Right ventricle myocardium inferior (tissue), 1 donor: ENCODE results near the gene TRAIP. TPM values are rescaled to one million over a fixed set of nuclear protein-coding genes. Genes with fewer than 3 reads are reported as not detected.
"Not testable (repeated sequence)": the region's sequence is repeated elsewhere in the genome, so short reads cannot be mapped to it uniquely, and the experiment has no call there.

ENCODE experiments used
- ATAC-seq: fragments of 200-7000 bp; cut with Tn5 transposase; one replicate; pipeline ENCODE4 v1.9.1; 2020; ENCODE audit warnings: mild to moderate bottlenecking, moderate library complexity
- DNase-seq: peaks from one replicate; pipeline ENCODE4 v3.0.0; 2021; ENCODE audit errors: missing footprints
- intact Hi-C: fragments of 100-400 bp; cut with DNase I; formaldehyde crosslinking; loops from one replicate; pipeline ENCODE4 v1.11.0; 2022
- long read RNA-seq: library from polyadenylated mRNA; unstranded; transcript quantifications from one replicate; pipeline ENCODE4 v2.0.0, GENCODE V29; 2021
- total RNA-seq: library from RNA; stranded (reverse); fragmentation: NEBNext Ultra II Directional; extraction: Animal tissue kit (Norgen Biotek cat#: 25700); gene quantifications from one replicate; pipeline ENCODE4 v1.2.1, GENCODE V29; 2021
- donor health status: DM: no; HTN: yes; CAD: no; lungs with severe emphysema.

The TRAIP gene, protein sequence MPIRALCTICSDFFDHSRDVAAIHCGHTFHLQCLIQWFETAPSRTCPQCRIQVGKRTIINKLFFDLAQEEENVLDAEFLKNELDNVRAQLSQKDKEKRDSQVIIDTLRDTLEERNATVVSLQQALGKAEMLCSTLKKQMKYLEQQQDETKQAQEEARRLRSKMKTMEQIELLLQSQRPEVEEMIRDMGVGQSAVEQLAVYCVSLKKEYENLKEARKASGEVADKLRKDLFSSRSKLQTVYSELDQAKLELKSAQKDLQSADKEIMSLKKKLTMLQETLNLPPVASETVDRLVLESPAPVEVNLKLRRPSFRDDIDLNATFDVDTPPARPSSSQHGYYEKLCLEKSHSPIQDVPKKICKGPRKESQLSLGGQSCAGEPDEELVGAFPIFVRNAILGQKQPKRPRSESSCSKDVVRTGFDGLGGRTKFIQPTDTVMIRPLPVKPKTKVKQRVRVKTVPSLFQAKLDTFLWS
- total RNA-seq, result 2.5 TPM
- long read RNA-seq, result 0 reads

DNA sequence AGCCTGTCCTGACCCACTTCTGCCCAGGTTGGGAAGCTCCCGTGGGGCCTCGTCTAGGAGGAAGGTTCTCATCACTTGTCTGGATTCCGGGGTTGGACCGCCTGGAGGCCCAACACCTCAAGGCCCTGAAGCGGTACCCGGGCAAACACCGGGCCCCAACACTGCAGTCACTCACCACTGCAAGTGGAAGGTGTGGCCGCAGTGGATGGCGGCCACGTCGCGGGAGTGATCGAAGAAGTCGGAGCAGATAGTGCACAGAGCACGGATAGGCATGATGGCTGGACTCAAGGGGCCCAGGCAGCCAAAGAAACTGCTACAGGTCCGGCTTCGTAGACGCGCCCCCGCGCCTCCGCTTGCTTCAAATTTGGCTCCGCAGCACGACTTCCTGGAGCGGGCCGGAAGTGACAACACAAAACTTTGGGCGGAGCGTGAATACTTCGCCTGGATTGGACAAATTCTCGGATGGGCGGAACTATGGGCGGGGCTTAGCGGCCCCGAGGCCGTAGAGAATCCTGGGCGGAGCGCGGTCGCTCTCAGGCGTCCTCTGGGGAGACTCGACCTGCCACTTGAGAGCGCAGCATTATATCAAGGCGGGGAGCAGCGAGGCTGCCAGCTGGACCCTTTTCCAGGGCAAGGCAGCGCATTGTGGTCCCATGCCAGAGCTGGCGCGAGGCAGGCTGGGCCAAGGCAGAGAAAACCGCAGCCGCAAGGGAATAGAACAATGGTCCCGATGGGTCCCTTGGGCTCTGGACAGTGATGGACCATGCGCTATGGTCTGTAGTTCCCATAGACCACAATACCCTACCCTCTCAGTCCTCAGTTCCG lies at the start of gene TRAIP:
TRAIP (minus strand) TSS at position 384 of the 825 bp plus-strand sequence; CDS start at position 273, 111 bp downstream.
- DNase-seq (peak; percentile 94), ATAC-seq (peak; percentile 98)
- intact Hi-C loops, result no loop called here

DNA sequence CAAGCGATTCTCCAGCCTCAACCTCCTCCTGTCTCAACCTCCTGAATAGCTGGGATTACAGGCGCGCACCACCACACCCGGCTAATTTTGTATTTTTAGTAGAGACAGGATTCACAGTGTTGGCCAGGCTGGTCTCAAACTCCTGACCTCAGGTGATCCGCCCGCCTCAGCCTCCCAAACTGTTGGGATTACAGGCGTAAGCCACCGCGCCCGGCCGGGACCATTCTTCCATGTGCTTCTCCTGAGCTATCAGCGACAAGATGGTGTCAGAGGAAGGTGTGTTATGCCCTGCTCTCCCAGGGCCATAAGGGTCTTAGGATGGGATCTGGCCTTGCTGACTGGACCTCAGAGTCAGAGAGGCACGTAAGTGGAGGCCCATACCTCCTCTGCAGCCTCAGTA lies 48.1 kb upstream of the TRAIP start:
- intact Hi-C loops, ATAC-seq, DNase-seq: not testable (repeated sequence)

DNA sequence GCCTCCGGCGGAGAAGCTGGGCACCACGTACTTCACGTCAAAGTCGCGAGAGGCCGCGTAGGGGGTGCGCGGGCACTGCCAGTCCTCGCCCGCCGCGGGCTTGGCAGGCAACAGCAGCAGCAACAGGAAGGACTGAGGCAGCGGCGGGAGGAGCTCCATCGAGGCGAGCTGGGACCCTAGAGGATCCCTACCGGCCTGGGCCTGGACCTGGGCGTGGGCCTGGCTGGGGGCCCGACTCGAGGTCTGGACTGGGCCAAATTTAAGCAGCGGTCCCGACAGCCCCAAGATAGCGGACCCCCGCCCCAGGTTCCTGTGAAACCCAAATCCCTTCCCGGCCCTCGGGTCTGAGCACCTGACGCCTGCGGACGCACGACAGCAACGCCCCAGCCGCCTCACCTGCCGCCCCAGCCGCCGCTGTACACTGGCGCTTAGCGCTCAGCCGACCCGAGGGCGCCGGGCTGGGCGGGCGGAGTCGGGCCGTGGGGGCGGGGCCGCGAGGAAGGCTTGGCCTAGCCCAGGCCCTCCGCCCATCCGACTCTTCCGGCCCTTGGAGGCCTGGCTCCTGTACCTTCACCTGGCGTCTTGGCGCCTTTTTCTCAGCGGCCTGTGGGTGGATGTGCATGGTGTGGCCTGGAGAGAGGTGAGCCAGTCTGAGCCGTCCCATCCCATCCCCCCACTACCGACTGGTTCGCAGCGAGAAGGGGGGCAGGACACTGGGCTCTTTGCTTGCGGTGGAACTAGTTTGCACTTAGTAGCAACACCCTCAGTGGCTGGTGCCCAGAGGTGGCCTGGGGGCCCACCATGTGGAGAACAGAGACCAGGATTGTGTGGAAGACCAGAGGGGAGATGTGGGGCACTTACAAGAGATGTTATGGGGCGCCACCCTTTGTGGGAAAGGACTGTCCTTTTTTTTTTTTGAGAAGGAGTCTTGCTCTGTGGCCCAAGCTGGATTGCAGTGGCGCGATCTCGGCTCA lies 47.4 kb upstream of the TRAIP start, which contains the start of gene MST1R:
MST1R (minus strand) TSS at position 423 of the 974 bp plus-strand sequence; CDS start at position 159, 264 bp downstream.
- DNase-seq (peak; percentile 89), ATAC-seq (peak; percentile 86)
- intact Hi-C loops, result no loop called here

DNA sequence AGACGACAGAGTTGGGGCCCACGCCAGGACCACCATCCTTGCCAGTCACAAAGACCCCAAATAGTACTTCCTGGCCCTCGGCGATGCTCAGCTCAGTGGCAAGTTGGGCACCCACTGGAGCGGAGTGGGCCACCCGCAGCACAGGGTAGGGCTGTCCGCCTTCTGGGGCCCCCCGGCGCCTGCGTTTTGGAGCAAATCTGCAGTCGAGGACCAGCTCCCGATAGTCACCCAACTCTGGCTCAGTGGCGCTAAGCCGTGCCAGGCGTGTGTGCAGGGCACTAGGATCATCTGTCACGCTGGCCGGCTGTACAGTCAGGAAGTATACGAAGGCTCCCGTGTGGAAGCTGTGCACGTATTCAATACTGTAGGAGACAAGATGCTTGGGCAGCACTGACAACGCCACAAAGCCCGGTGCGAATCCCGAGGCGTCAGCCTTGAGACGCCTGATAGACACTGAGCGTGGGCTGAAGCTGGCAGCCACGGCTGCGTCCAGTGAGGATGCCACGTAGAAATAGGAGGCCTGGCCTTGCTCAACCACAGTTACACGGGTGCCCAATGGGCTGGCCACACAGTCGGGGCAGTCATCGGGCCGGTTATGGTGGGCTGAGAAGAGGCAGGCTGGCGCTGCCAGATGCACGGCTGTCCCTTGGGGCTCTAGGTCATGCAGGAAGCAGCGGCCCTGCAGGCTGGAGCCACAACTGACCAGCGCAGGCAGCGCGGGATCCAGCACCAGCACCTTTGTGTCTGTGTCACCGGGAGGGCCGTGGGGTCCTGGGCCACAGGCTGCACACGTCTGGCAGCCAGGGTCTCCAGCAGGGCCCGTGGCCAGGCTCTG lies 46.4 kb upstream of the TRAIP start:
- intact Hi-C loops, result no loop called here
- no peak for DNase-seq
- ATAC-seq, result no peak

DNA sequence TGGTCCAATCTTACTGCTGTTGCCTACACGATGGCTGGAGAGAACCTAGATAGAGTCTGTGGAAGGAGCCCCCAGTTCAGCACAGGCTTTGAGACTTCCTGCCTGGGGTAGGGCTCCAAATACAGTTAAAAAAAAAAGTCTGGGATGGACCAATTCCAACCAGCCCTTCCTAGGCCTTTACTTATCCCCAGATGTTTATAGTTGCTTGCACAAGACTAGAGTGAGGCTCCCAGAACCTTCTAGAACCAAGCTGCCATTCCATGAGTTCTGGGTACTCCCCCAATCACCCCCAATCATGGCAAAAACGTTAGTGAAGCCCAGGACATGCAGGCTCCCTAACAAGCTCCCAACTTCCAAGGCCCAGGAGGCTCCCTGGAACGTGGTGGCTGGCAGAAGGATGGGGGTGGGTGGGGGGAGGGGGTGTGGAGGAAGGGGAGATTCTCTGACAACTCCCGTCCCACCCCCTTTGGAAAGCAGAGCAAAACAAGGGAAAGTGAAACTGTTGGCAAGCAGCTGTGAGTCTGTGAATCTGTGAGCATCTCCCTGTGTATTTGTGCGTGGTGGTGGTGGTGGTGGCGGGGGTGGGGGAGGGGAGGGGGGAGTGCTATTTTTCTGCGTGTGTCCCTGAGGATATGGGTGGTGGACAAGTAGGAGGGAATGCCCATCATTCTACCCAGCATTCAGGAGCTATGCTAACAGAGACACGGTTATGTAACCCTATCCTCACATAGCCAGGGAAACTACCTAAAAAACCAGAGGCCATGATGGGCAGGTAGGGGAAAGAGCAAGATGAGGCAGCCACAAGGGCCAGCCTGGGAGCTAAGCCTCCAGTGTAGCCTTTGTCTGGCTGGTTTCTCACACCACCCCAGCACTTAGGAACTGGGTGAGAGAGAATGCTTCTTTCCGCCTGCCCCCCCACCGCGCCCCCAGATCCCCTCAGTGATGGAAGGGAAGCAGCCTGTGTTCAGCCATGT lies 45.3 kb upstream of the TRAIP start:
- intact Hi-C loops, result no loop called here
- DNase-seq, result no peak
- ATAC-seq, result no peak

DNA sequence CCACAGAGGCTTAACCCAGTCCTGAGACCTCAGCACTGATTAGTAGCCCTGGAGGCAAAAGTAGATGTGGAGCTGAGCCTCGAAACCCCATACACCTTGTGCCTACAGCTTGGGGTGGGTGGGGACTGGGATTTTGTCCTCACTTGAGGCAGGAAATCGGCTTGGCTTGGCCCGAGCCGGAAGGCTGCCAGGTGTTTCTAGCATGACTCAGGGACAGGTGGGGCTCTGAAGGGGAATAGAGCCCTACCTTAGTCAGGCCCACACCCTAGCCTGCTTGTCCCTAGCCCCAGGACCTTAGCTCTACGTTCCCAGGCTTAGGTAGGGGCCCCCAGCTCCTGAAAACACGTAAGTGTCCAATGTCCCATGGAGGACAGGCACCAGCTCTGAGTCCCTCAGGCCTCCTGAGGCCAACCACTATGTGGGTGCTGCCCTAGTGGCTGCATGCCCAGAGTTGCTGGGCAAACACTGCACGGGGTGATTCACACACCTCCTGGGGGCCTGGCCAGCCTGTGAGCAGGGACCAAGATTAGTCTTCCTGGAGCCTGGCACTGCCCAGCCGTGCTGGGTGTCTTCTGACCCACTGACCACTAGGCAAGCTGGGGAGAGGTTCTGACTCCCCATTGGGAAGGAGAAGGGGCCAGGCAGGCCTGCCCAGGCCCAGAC lies 44.3 kb upstream of the TRAIP start:
- peak; percentile 56 for ATAC-seq
- intact Hi-C loops, result no loop called here
- DNase-seq, result no peak

DNA sequence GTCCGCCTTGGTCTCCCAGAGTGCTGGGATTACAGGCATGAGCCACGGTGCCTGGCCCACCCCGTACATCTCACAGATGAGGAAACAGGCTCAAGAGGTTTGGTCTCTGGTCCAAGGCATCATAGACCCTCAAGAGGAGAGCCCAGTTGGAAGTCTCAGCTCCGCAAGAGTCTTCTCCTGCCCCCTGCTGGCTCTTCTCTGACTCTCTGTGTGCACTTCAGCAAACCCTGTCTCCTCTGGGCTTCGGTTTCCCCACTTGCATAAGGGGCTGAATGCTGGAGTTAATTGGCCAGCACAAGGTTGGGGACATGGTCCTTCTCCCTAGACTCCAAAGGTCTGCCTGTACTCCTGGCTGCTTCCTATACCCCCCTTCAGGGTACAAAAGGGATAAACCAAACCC lies 43.5 kb upstream of the TRAIP start:
- intact Hi-C loops, result no loop called here
- DNase-seq (no peak), ATAC-seq (no peak)

DNA sequence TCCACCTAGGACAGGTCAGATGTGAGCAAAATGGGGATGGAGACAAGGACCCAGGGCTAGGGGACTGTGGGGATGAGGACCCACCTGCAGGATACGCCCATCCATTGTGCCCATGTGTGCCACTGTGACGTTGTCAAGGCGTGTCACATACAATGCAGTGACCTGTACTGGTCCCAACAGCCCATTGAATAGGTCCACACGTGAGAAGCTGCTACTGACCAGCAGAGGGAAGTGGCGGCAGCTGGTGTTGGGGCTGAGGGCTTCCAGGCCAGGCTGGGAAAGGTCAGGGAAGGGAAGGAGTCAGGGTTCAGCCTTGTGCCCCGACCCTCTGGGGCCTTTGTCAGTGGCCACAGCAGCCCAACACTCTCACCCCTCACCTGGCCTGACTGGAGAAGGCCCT lies 42.6 kb upstream of the TRAIP start:
- ATAC-seq, result no peak
- intact Hi-C loops, result no loop called here
- DNase-seq, result no peak

DNA sequence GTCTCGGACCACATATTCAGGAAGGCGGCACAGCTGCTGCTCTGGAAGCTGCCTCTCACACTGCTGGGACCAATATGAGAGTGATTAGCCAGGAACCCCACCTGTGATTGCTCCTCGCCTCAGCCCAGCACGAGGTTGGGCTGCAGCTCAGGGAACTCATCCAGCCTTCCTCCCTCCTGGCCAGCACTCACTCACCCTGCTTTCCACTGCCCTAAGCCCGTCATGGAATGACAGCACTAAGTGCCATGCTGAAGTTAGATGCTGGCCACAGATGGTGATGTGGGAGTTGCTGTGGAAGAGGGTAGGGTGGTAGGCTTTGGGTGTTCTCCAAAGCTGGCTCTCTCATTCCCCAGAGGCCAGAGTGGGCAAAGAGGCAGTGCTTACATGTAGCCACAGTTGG lies 40.0 kb upstream of the TRAIP start:
- ATAC-seq (peak; percentile 31), DNase-seq (no peak)
- intact Hi-C loops, result no loop called here

DNA sequence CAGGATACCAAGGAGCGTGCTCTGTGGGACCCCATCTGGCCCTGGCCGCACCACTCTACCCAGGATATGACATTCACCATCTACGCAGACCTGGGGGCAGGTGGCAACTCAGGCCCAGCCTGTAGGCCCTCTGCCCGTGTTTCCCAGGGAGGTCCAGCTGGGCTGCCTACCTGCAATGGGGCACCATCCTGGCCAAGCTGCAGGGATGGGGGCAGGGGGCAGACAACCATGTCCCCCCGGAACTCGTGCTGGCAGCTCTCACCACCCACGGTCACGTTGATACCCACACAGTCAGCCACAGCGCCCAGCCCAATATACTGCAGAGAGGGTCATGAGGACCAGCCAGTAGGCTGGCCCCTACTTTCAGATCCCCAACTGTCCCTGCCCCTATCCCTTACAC lies 39.4 kb upstream of the TRAIP start:
- intact Hi-C loops, result no loop called here
- ATAC-seq (no peak), DNase-seq (no peak)

DNA sequence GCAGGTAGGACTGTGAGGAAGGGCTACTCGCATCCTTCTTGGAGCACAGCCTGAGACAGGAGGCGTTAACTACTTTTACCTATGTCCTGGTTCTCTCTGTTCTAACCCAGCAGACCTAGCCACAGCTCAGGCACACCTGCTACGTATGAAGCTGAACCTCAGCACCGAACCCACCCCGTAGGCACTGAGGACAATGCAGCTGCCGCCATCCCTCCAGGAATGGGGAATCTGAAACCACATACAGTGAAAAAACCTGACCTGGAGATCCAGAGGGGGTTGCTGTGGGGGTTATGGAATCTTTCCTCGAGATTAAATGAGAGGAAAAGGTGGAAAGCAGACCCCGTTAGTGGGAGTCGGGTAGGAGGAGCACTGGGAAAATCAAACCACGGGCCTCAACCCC lies 32.9 kb upstream of the TRAIP start:
- ATAC-seq, result no peak
- intact Hi-C loops, result no loop called here

DNA sequence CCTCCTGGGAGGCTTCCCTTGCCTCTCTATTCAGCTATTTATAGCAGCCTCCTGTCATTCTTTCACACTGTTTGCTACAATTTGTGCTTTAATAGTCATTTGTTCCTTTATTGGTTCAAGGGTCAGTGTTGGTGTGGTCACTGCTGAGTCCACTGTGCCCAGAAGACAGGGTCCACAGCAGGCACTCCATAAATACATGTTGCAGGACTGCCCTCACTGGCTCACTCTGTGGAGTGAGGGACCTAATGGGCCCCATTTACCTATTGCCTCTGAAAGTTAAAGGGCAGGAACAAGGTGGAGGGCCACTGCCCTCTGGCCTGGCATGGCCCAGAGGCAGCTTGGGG lies 30.5 kb upstream of the TRAIP start:
- ATAC-seq (no peak), DNase-seq (no peak)
- intact Hi-C loops, result no loop called here

More for the DNA sequence above, 32.9 kb upstream of the TRAIP start:
- no peak for DNase-seq

DNA sequence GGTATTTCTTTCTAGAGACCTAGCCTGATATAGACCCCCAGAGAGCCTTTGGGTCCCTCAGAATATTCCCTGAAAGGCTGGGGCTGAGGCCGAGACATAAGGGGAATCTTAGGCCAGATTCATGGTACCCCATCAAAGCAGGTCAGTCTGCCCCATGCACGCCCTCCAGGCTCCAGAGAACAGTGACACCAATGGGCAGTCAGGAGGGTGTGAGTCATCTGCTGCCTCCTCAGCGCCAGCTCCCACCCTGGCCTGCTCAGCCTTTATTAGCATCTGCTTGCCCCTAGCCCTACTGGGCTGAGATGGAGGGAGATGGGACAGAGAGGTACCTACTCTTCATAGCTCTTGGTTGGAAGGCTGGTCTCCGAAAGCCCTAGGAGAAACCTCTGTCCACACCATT lies 27.6 kb upstream of the TRAIP start:
- intact Hi-C loops, result no loop called here
- DNase-seq, result no peak
- no peak for ATAC-seq

DNA sequence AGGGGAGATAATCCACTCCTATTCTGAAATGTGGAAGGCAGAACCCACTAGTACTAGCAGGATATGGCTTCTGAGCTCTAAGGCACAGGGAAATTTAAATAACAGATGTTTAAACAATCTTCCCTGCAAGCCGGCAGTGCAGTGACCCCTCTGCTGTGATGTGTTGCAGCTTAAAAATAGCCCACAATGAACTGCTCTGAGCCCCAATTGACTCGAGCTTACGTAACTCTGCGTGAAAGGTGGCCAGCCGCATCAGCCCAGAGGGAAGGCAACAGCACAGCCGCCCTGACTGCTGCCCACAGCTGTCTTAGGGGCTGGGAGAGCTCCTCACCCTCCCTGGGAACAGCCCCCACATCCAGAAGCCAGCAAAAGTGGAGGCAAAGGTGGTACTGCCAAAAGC lies 25.8 kb upstream of the TRAIP start:
- intact Hi-C loops, result no loop called here
- ATAC-seq (peak; percentile 71), DNase-seq (no peak)

DNA sequence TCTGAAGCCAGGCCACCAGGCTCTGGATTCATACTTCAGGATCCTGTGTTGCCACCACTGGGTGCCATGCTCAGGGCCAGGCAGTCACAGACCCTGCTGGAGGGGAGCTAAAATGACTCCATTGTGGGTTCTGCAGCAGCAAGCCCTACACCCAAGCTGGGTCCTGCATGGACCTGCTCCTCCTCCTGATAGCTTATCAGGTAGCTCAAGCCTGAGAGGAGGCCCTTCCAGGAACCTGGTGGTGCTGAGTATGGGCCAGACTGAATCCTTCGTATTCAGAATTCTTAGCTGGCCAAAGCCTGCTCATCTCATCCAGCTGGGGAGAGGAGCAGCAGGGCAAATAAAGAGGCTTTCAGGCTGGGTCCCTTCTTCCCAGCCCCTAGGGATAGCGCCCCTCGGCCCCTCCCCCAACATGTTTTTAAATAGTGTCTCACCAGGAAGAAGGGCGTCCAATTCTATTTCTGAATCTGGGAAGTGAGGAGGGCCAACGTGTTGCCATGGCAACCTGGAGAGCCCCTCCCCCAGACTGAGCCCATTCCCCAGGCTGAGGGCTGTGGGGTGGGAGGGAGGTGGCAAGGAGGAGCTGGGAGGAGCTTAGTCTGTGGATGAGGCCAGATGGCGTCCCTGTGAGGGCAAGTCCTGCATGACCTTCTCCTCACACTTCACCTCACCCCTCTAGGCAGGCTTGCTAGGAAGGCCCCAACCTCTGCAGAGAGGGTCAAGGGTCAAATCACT lies 24.4 kb upstream of the TRAIP start:
- intact Hi-C loops, result no loop called here
- peak; percentile 22 for ATAC-seq
- DNase-seq, result no peak

DNA sequence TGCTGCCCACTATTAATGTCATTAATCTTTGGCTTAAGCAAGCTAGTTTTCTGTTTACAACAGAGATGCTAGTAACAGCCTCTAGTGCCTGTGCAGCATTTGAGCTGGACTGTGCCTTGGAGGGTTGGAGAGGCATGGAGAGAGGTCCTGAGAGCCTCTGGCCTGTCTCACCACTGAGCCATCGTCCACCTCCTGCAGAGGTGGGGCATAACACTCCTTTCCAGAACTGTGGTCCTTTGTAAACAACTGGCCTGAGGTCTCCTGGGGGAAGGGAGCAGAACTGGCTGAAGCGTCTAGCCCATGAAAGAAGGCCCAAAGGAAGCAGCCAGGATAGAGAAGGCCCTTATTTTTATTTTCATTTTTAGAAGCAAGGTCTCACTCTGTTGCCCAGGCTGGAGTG lies 23.4 kb upstream of the TRAIP start:
- DNase-seq (no peak), ATAC-seq (no peak)
- intact Hi-C loops, result no loop called here
